ENCODE measurements around the gene SLC7A10.
"Not testable (repeated sequence)": the region's sequence is repeated elsewhere in the genome, so short reads cannot be mapped to it uniquely, and the experiment has no call there.

- TF ChIP-seq CTCF, POLR2A (IDR thresholded peaks at IDR 0.05): not testable (repeated sequence)
Measured at GRCh38 chr19:33191092-33191491, 34.6 kb downstream of the SLC7A10 start.

Data from testis (tissue), 2 donors.